ENCODE measurements around the gene TIE1. TPM values are rescaled to one million over a fixed set of nuclear protein-coding genes. Genes with fewer than 3 reads are reported as not detected.

TIE1 gene
- total RNA-seq, 1 experiment from 2014 or later: 1.2 TPM

- Histone ChIP-seq H3K4ac (ENCODE audit: low read depth, low read length) (no peak overlapping the region), H2BK20ac (ENCODE audit: low read depth, low read length, poor library complexity, severe bottlenecking) (no peak overlapping the region), H2AFZ (ENCODE audit: low read length) (no peak overlapping the region), H3K4me1 (ENCODE audit: insufficient read depth, low read length) (no peaks in the 10 kb centered on the region), H3K4me2 (ENCODE audit: insufficient read depth, insufficient read length, low read length) (no peak overlapping the region), H2BK15ac (ENCODE audit: low read depth, low read length) (no peak overlapping the region), H4K20me1 (ENCODE audit: control insufficient read depth, insufficient read depth, insufficient read length) (no peaks in the 10 kb centered on the region), H3K56ac (ENCODE audit: insufficient read length, low read depth, low read length) (no peak overlapping the region), H4K8ac (replicated peaks; ENCODE audit: insufficient read length, low read depth, low read length) (no peak overlapping the region), H3K79me2 (ENCODE audit: insufficient read depth, low read length) (no peaks in the 10 kb centered on the region; the same call in 1 of the 2 replicates), H2AK5ac (ENCODE audit: insufficient read length, low read length) (no peak overlapping the region), H3K23me2 (ENCODE audit: insufficient read length, low read depth, low read length, poor library complexity, severe bottlenecking) (no peaks in the 10 kb centered on the region), H3K9ac (ENCODE audit: extremely low read depth, insufficient read length, low read length) (no peak overlapping the region), H3K27ac (ENCODE audit: insufficient read length, low read depth, low read length) (no peak overlapping the region), H4K5ac (ENCODE audit: insufficient read length, low read depth, low read length) (no peak overlapping the region), H3K23ac (ENCODE audit: insufficient read length, low read depth, low read length) (no peak overlapping the region), H3T11ph (ENCODE audit: low read length) (no peak overlapping the region), H3K14ac (ENCODE audit: insufficient read depth, low read length) (no peak overlapping the region; the same call in 1 of the 2 replicates), H3K27me3 (ENCODE audit: insufficient read depth, low read length) (no peaks in the 10 kb centered on the region), H3K9me3 (ENCODE audit: control insufficient read depth, low read depth, low read length) (peaks cover 38% of the 10 kb centered on the region), H4K91ac (ENCODE audit: insufficient read length, low read depth, low read length) (no peak overlapping the region), H3K79me1 (ENCODE audit: insufficient read depth, low read depth, low read length, poor library complexity, severe bottlenecking) (no peaks in the 10 kb centered on the region), H3K18ac (ENCODE audit: insufficient read length, low read depth, low read length) (no peak overlapping the region), H2BK5ac (ENCODE audit: insufficient read length, low read length) (no peak overlapping the region), H2BK120ac (ENCODE audit: low read depth, low read length, poor library complexity, severe bottlenecking) (no peak overlapping the region), H2BK12ac (ENCODE audit: insufficient read length, low read depth, low read length) (no peak overlapping the region)
- Mint-ChIP-seq H3K27ac (no peak overlapping the region), H3K9me3 (peaks cover 44 to 50% of the 10 kb centered on the region in 2 experiments), H3K4me3 (no peak overlapping the region), H3K36me3 (ENCODE audit: insufficient read depth in 1 of 3, low read depth in 3 of 3) (peaks cover 7 to 10% (median 8%) of the 10 kb centered on the region in 3 experiments), H3K27me3 (ENCODE audit: low read depth) (peaks cover 24% of the 10 kb centered on the region), H3K4me1 (no peaks in the 10 kb centered on the region)
- TF ChIP-seq CTCF (conservative IDR thresholded peaks at IDR 0.05): no peak
- no peak for DNase-seq
- no CpG with 5 or more reads among the region's 8 CpGs for WGBS (ENCODE audit: extremely low coverage, insufficient read length, low lambda C conversion rate)
These were observed 46.9 kb upstream of the TIE1 start for GRCh38 chr1:43253876-43254275.
